Esophagus muscularis mucosa (tissue), 4 donors: ENCODE results near the gene QDPR. TPM values are rescaled to one million over a fixed set of nuclear protein-coding genes. Genes with fewer than 3 reads are reported as not detected.

ENCODE experiments used
- DNase-seq: peaks from one replicate; pipeline ENCODE4 v3.0.0-alpha.2; 2017; ENCODE audit errors: extremely low spot score
- H3K27ac ChIP-seq, 4 donors: fragments of 200-600 bp; sonication (generic); replicated peaks in 1 of 4; 1 replicate in 3 of 4; 2 replicates in 1 of 4; pipeline ENCODE4 v1.5.1; 2016 to 2019; ENCODE audit warnings: mild to moderate bottlenecking in 1 of 4
- H3K27me3 ChIP-seq, 4 donors: fragments of 200-600 bp; sonication (generic); one replicate each; pipeline versions ENCODE4 v1.5.1 to v1.6.0; 2016 to 2019
- H3K36me3 ChIP-seq, 4 donors: fragments of 200-600 bp; sonication (generic); one replicate each; pipeline ENCODE4 v1.5.1; 2016 to 2019
- H3K4me1 ChIP-seq, 4 donors: fragments of 200-600 bp; sonication (generic); one replicate each; pipeline ENCODE4 v1.5.1; 2016 to 2019
- H3K4me3 ChIP-seq, 4 donors: fragments of 200-600 bp; sonication (generic); 1 replicate in 2 of 4; 2 replicates in 2 of 4; pipeline ENCODE4 v1.5.1; 2016 to 2019; ENCODE audit warnings: mild to moderate bottlenecking in 4 of 4, moderate library complexity in 1 of 4
- H3K9me3 ChIP-seq, 4 donors: fragments of 200-600 bp; sonication (generic); 1 replicate in 3 of 4; 2 replicates in 1 of 4; pipeline ENCODE4 v1.5.1; 2016 to 2019
- CTCF ChIP-seq, 3 experiments: fragments of 200-600 bp in 2 of 3; fragments of 450-650 bp in 1 of 3; sonication (generic) in 2 of 3; IDR thresholded peaks; one replicate each; pipeline ENCODE4 v1.5.1; 2017 to 2019; ENCODE audit warnings: antibody characterized with exemption in 3 of 3, mild to moderate bottlenecking in 2 of 3, moderate library complexity in 1 of 3
- EP300 ChIP-seq: sonication (generic); formaldehyde crosslinking; IDR thresholded peaks from one replicate; pipeline ENCODE4 v1.6.1; 2017; ENCODE audit warnings: antibody characterized with exemption
- POLR2A ChIP-seq: fragments of 450-650 bp; IDR thresholded peaks from one replicate; pipeline ENCODE4 v1.6.1; 2017; ENCODE audit warnings: antibody characterized with exemption, moderate library complexity, mild to moderate bottlenecking, low read depth
- POLR2AphosphoS5 ChIP-seq, 2 donors: sonication (generic); formaldehyde crosslinking; IDR thresholded peaks; one replicate each; pipeline ENCODE4 v1.6.1; 2017; ENCODE audit warnings: antibody characterized with exemption in 2 of 2
- WGBS: methylation state at CpG from one replicate; pipeline ENCODE4 v1.1.5; 2018; 5-methylcytosine and 5-hydroxymethylcytosine counted together
- intact Hi-C: fragments of 100-400 bp; cut with DNase I; formaldehyde crosslinking; loops from one replicate; pipeline ENCODE4 v1.15.1; 2023
- total RNA-seq, 4 donors: library from RNA; depleted of rRNA; stranded (reverse); fragments of >200 nt; gene quantifications; one replicate each; pipeline versions ENCODE4 v1.1.0 to v1.2.1, GENCODE V29; 2016

The QDPR gene
- total RNA-seq, 4 donors from 2014 or later = 6.4 to 12.7 (median 9.7) TPM

DNA sequence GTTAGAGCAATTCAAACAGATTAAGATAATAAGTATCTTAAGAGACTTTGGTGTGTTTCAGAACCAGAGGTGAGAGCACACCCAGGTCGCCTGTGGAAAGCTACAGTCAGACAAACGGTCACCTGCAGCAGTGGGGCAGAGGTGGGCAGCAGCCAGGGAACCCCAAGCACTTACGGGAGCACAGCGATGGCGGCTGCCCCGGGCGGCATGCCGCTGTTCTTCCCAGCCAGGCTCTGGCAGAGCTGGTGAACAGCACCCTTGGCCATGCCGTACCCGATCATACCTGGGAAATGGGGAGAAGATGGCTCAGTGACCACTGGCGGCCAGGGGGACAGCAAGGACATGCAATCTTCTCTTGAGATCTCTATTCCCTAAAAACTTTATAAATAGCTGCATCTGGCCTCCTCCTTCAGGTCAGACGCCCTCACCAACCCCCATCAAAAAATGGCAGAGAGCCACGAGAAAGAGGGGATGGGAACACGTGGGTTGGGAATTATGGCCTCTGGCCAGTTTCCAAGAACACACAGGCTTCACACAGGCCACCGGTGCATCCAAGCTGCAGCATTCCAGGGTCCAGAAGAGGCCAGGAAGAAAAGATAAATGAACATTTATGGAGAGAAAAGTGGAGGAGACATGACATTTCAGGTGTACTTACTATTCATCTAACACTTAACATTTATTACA lies 19.7 kb downstream of the QDPR start:
- H3K27me3 ChIP-seq = no peaks in the 10 kb centered on the region
- no peak overlapping the region for H3K4me3 ChIP-seq
- peaks cover 0 to 31% (median 16%) of the 10 kb centered on the region in 4 donors for H3K4me1 ChIP-seq
- TF ChIP-seq POLR2A = no peak
- no peak for TF ChIP-seq CTCF (IDR thresholded peaks at IDR 0.05)
- TF ChIP-seq POLR2AphosphoS5 (IDR thresholded peaks at IDR 0.05) = no peak
- TF ChIP-seq EP300 = no peak
- intact Hi-C loops = no loop called here
- H3K36me3 ChIP-seq = peaks cover 20 to 82% (median 67%) of the 10 kb centered on the region in 4 donors
- WGBS = 76% methylated on average over 15 of the region's 15 CpGs
- H3K27ac ChIP-seq = no peak overlapping the region
- no peak for DNase-seq
- no peaks in the 10 kb centered on the region for H3K9me3 ChIP-seq

DNA sequence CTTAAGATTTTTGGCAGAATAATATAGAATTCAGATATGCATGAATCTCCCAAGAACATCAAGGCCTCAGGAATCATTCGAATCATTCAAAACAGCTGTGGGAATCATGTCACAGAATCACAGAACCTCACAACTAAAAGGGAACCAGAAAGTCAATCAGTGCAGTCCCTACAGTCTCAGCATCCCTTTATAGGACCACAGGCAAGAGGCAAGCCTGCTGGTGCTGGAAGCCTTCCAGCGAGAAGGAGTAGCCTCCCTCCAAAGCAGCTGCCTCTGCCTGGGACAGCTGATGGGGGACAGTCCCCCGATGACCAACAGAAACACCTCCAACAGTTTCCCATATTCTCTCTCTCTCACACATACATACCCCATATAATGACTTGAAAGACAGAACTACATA lies 20.7 kb downstream of the QDPR start:
- no peak overlapping the region for H3K27ac ChIP-seq
- H3K4me3 ChIP-seq = no peak overlapping the region
- peaks cover 25 to 86% (median 69%) of the 10 kb centered on the region in 4 donors for H3K36me3 ChIP-seq
- H3K4me1 ChIP-seq = peaks cover 0 to 31% (median 16%) of the 10 kb centered on the region in 4 donors
- no peak for DNase-seq
- no peaks in the 10 kb centered on the region for H3K9me3 ChIP-seq
- WGBS = 87% methylated on average over 3 of the region's 3 CpGs
- TF ChIP-seq POLR2A = no peak
- TF ChIP-seq EP300 = no peak
- TF ChIP-seq CTCF (IDR thresholded peaks at IDR 0.05) = no peak
- no peak for TF ChIP-seq POLR2AphosphoS5 (IDR thresholded peaks at IDR 0.05)
- no peaks in the 10 kb centered on the region for H3K27me3 ChIP-seq
- intact Hi-C loops = no loop called here

DNA sequence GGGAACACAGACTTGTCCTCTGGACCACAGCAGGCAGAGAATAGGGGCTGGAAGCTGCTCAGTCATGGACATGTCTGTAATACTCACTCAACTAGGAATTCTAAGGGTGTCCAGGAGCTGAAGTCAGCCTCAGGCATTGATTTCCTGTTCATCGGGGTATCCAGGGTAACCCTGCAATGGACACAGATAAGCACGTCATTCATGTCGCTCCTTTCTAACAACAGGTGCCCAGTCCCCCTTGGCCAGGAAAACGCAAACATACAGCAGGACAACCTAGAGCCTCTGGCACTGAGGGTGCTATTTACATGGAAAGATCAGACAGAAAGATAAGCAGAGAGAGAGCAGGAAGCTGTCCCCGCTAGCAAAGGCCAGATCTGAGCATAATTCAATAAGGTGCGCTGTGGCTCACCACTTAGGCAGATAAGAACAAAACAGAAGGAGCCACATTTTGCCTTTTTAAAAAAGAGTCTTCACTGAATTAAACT lies 21.3 kb downstream of the QDPR start:
- H3K9me3 ChIP-seq = no peaks in the 10 kb centered on the region
- no peaks in the 10 kb centered on the region for H3K27me3 ChIP-seq
- no peak for DNase-seq
- WGBS = 82% methylated on average over 6 of the region's 6 CpGs
- H3K4me1 ChIP-seq = peaks cover 0 to 31% (median 16%) of the 10 kb centered on the region in 4 donors
- peaks cover 27 to 87% (median 72%) of the 10 kb centered on the region in 4 donors for H3K36me3 ChIP-seq
- no peak overlapping the region for H3K4me3 ChIP-seq
- TF ChIP-seq CTCF (IDR thresholded peaks at IDR 0.05) (no peak), EP300 (no peak), POLR2A (no peak), POLR2AphosphoS5 (IDR thresholded peaks at IDR 0.05) (no peak)
- intact Hi-C loops = no loop called here
- no peak overlapping the region for H3K27ac ChIP-seq

- no peak overlapping the region for H3K27ac ChIP-seq
- TF ChIP-seq POLR2A (no peak), EP300 (no peak), POLR2AphosphoS5 (IDR thresholded peaks at IDR 0.05) (no peak), CTCF (IDR thresholded peaks at IDR 0.05) (no peak)
- H3K9me3 ChIP-seq = no peaks in the 10 kb centered on the region
- no peak overlapping the region for H3K4me3 ChIP-seq
- intact Hi-C loops = no loop called here
- peaks cover 0 to 28% (median 15%) of the 10 kb centered on the region in 4 donors for H3K4me1 ChIP-seq
- no peaks in the 10 kb centered on the region for H3K27me3 ChIP-seq
- no peak for DNase-seq
- H3K36me3 ChIP-seq = peaks cover 33 to 86% (median 72%) of the 10 kb centered on the region in 4 donors
- 79% methylated on average over 8 of the region's 8 CpGs for WGBS
Measured at GRCh38 chr4:17489721-17490120, 22.2 kb downstream of the QDPR start.

DNA sequence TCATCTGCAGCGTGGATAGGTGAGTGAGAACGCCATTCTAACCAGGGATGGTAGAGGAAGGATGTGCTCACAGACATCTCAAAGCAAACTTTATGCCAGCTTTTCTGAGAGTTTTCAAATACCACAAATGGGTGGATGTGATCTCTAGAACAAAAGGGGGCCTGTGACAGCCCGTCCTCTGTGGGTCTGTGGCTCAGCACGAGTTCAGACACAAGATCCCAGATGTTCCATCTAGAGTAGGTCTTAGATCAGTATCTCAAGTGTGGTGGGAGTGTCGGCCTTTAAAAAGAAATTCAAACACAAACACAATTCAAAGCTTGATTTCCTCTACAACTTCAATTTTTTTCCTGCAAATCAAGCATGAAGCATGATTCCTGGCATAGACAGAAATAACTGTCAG lies 22.8 kb downstream of the QDPR start:
- Histone ChIP-seq H3K4me1 (peaks cover 0 to 24% (median 13%) of the 10 kb centered on the region in 4 donors), H3K4me3 (no peak overlapping the region), H3K36me3 (peaks cover 36 to 84% (median 70%) of the 10 kb centered on the region in 4 donors), H3K27me3 (no peaks in the 10 kb centered on the region), H3K9me3 (no peaks in the 10 kb centered on the region), H3K27ac (no peak overlapping the region)
- DNase-seq = no peak
- TF ChIP-seq CTCF (IDR thresholded peaks at IDR 0.05) (no peak), EP300 (no peak), POLR2AphosphoS5 (IDR thresholded peaks at IDR 0.05) (no peak), POLR2A (no peak)
- intact Hi-C loops = no loop called here
- 93% methylated on average over 5 of the region's 5 CpGs for WGBS
